Neural cell (in vitro differentiated cells): ENCODE measurements around the gene CDC123. TPM values are rescaled to one million over a fixed set of nuclear protein-coding genes. Genes with fewer than 3 reads are reported as not detected.

ENCODE experiments used
- H2AFZ ChIP-seq: fragments of 200-600, 300-800 bp; sonication (generic), shearing (Covaris generic); 2 replicates; pipeline ENCODE4 v1.6.0; 2014; ENCODE audit warnings: low read depth, mild to moderate bottlenecking, antibody characterized with exemption, low read length, moderate library complexity
- H3F3A ChIP-seq: fragments of 200-600 bp; shearing (Covaris generic); 2 replicates; pipeline ENCODE4 v1.6.1; 2016; ENCODE audit warnings: mild to moderate bottlenecking, moderate library complexity, mixed read lengths, antibody characterized with exemption, low read length; ENCODE audit not compliant: insufficient read depth, poor library complexity, severe bottlenecking
- H3K27ac ChIP-seq: fragments of 200-600, 300-800 bp; sonication (generic), shearing (Covaris generic); 2 replicates; pipeline ENCODE4 v1.5.1; 2014; ENCODE audit warnings: mild to moderate bottlenecking, low read length, moderate library complexity
- H3K27me3 ChIP-seq: fragments of 300-800, 200-600 bp; sonication (generic), shearing (Covaris generic); 2 replicates; pipeline ENCODE4 v1.6.0; 2014; ENCODE audit warnings: mild to moderate bottlenecking, low read depth, low read length, moderate library complexity; ENCODE audit not compliant: insufficient read depth
- H3K36me3 ChIP-seq: fragments of 300-800, 200-600 bp; sonication (generic), shearing (Covaris generic); 2 replicates; pipeline ENCODE4 v1.5.1; 2014; ENCODE audit warnings: mild to moderate bottlenecking, antibody characterized with exemption, low read length, moderate library complexity; ENCODE audit not compliant: insufficient read depth
- H3K4me2 ChIP-seq: fragments of 300-800, 200-600 bp; sonication (generic), shearing (Covaris generic); 2 replicates; pipeline ENCODE4 v1.6.0; 2014; ENCODE audit warnings: mild to moderate bottlenecking, low read length
- H3K4me3 ChIP-seq: fragments of 300-800, 200-600 bp; sonication (generic), shearing (Covaris generic); 2 replicates; pipeline ENCODE4 v1.5.1; 2014; ENCODE audit warnings: mild to moderate bottlenecking, low read length, moderate library complexity
- H3K79me2 ChIP-seq: fragments of 200-600 bp; shearing (Covaris generic); replicated peaks from 2 replicates; pipeline ENCODE4 v1.6.0; 2014; ENCODE audit warnings: mild to moderate bottlenecking, low read length, moderate library complexity; ENCODE audit not compliant: insufficient read depth
- H3K9ac ChIP-seq: fragments of 300-800, 200-600 bp; sonication (generic), shearing (Covaris generic); 2 replicates; pipeline ENCODE4 v1.6.1; 2016; ENCODE audit warnings: mild to moderate bottlenecking, low read length, mixed read lengths
- H3K9me2 ChIP-seq: fragments of 200-600 bp; shearing (Covaris generic); 2 replicates; pipeline ENCODE4 v1.6.1; 2016; ENCODE audit warnings: mild to moderate bottlenecking, low read length, mixed read lengths; ENCODE audit not compliant: insufficient read depth
- H3K9me3 ChIP-seq: fragments of 200-600, 300-800 bp; sonication (generic), shearing (Covaris generic); 2 replicates; pipeline ENCODE4 v1.6.1; 2016; ENCODE audit warnings: mild to moderate bottlenecking, mixed run types, low read length, moderate library complexity, mixed read lengths
- H4K20me1 ChIP-seq: fragments of 200-600 bp; shearing (Covaris generic); 2 replicates; pipeline ENCODE4 v1.6.1; 2016; ENCODE audit warnings: mild to moderate bottlenecking, mixed run types; ENCODE audit not compliant: insufficient read depth
- EP300 ChIP-seq: fragments of 450-650 bp; conservative IDR thresholded peaks from 2 replicates; pipeline ENCODE4 v1.6.1; 2014; ENCODE audit warnings: antibody characterized with exemption, mild to moderate bottlenecking, moderate library complexity; ENCODE audit not compliant: poor library complexity, severe bottlenecking
- EZH2 ChIP-seq: fragments of 200-600, 300-800 bp; shearing (Covaris generic), sonication (generic); IDR thresholded peaks from 2 replicates; pipeline ENCODE4 v1.6.1; 2014; ENCODE audit warnings: antibody characterized with exemption, low read length, borderline replicate concordance, mild to moderate bottlenecking; ENCODE audit not compliant: insufficient read depth, poor library complexity, severe bottlenecking
- MXI1 ChIP-seq: fragments of 450-650 bp; conservative IDR thresholded peaks from 2 replicates; pipeline ENCODE4 v1.6.1; 2014; ENCODE audit warnings: antibody characterized with exemption, mild to moderate bottlenecking; ENCODE audit not compliant: poor library complexity, severe bottlenecking
- POLR2AphosphoS5 ChIP-seq: IDR thresholded peaks from 2 replicates; pipeline ENCODE4 v1.6.1; 2012
- RAD21 ChIP-seq: fragments of 450-650 bp; conservative IDR thresholded peaks from 2 replicates; pipeline ENCODE4 v1.6.1; 2014; ENCODE audit warnings: antibody characterized with exemption, mild to moderate bottlenecking, moderate library complexity
- TAF1 ChIP-seq: IDR thresholded peaks from 2 replicates; pipeline ENCODE4 v1.6.1; 2012; ENCODE audit warnings: low read depth
- polyA plus RNA-seq: library from polyadenylated mRNA; depleted of rRNA; stranded (reverse); fragments of >200 nt; gene quantifications from 2 replicates; pipeline ENCODE4 v1.2.3, GENCODE V29; 2014
- TF ChIP-seq, protein P1 (sequence below): IDR thresholded peaks from 2 replicates; pipeline ENCODE4 v1.6.1; 2012; ENCODE audit warnings: borderline replicate concordance
- TF ChIP-seq, protein P2 (sequence below): fragments of 450-650 bp; IDR thresholded peaks from 2 replicates; pipeline ENCODE4 v1.5.1; 2014; ENCODE audit warnings: antibody characterized with exemption, mild to moderate bottlenecking, moderate library complexity; ENCODE audit not compliant: poor library complexity, severe bottlenecking

The CDC123 gene
- polyA plus RNA-seq, 1 donor from 2014 or later = 110 TPM

DNA sequence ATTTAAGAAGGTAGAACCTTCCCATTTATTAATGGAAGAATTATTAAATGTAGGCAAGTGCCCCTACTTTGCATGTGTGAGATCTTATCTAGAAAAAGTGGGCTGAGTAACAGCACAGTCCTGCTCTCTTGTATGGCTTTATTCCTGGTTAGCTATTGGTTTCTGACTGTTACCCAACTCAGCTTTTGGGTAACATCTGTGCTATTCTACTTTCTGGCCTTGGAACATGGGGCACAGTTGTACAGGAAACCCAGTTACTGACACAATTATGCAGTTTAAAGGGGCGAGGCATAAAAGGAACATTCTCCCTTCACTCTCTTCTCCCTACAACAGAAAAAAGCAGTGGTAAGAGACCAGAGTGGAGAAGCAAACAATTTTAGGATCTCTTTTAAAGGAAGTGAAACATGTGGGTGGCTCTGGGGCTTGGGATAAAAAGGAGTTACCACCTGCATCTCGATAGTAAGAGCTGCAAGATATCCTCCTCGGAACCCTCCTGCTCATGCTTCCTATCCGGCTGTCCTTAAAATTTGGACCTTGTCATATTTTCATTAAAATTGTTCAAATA is 16.3 kb upstream of the CDC123 start:
- no peak overlapping the region for H3K4me3 ChIP-seq
- no peak overlapping the region for H3K9ac ChIP-seq
- H3K27ac ChIP-seq = no peak overlapping the region
- no peak overlapping the region for H3K4me2 ChIP-seq
- no peaks in the 10 kb centered on the region for H3K27me3 ChIP-seq
- H2AFZ ChIP-seq = no peak overlapping the region
- H3K79me2 ChIP-seq = no peaks in the 10 kb centered on the region
- no peak for TF ChIP-seq TAF1
- TF ChIP-seq, protein P1, sequence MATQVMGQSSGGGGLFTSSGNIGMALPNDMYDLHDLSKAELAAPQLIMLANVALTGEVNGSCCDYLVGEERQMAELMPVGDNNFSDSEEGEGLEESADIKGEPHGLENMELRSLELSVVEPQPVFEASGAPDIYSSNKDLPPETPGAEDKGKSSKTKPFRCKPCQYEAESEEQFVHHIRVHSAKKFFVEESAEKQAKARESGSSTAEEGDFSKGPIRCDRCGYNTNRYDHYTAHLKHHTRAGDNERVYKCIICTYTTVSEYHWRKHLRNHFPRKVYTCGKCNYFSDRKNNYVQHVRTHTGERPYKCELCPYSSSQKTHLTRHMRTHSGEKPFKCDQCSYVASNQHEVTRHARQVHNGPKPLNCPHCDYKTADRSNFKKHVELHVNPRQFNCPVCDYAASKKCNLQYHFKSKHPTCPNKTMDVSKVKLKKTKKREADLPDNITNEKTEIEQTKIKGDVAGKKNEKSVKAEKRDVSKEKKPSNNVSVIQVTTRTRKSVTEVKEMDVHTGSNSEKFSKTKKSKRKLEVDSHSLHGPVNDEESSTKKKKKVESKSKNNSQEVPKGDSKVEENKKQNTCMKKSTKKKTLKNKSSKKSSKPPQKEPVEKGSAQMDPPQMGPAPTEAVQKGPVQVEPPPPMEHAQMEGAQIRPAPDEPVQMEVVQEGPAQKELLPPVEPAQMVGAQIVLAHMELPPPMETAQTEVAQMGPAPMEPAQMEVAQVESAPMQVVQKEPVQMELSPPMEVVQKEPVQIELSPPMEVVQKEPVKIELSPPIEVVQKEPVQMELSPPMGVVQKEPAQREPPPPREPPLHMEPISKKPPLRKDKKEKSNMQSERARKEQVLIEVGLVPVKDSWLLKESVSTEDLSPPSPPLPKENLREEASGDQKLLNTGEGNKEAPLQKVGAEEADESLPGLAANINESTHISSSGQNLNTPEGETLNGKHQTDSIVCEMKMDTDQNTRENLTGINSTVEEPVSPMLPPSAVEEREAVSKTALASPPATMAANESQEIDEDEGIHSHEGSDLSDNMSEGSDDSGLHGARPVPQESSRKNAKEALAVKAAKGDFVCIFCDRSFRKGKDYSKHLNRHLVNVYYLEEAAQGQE = no peak
- TF ChIP-seq, protein P2, sequence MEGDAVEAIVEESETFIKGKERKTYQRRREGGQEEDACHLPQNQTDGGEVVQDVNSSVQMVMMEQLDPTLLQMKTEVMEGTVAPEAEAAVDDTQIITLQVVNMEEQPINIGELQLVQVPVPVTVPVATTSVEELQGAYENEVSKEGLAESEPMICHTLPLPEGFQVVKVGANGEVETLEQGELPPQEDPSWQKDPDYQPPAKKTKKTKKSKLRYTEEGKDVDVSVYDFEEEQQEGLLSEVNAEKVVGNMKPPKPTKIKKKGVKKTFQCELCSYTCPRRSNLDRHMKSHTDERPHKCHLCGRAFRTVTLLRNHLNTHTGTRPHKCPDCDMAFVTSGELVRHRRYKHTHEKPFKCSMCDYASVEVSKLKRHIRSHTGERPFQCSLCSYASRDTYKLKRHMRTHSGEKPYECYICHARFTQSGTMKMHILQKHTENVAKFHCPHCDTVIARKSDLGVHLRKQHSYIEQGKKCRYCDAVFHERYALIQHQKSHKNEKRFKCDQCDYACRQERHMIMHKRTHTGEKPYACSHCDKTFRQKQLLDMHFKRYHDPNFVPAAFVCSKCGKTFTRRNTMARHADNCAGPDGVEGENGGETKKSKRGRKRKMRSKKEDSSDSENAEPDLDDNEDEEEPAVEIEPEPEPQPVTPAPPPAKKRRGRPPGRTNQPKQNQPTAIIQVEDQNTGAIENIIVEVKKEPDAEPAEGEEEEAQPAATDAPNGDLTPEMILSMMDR = no peak
- no peak for TF ChIP-seq MXI1
- TF ChIP-seq EP300 = no peak
- TF ChIP-seq RAD21 = no peak
- TF ChIP-seq POLR2AphosphoS5 = no peak
- H3K36me3 ChIP-seq = no peaks in the 10 kb centered on the region
- no peaks in the 10 kb centered on the region for H3K9me2 ChIP-seq
- H3F3A ChIP-seq = no peaks in the 10 kb centered on the region
- H3K9me3 ChIP-seq = no peaks in the 10 kb centered on the region
- no peaks in the 10 kb centered on the region for H4K20me1 ChIP-seq

DNA sequence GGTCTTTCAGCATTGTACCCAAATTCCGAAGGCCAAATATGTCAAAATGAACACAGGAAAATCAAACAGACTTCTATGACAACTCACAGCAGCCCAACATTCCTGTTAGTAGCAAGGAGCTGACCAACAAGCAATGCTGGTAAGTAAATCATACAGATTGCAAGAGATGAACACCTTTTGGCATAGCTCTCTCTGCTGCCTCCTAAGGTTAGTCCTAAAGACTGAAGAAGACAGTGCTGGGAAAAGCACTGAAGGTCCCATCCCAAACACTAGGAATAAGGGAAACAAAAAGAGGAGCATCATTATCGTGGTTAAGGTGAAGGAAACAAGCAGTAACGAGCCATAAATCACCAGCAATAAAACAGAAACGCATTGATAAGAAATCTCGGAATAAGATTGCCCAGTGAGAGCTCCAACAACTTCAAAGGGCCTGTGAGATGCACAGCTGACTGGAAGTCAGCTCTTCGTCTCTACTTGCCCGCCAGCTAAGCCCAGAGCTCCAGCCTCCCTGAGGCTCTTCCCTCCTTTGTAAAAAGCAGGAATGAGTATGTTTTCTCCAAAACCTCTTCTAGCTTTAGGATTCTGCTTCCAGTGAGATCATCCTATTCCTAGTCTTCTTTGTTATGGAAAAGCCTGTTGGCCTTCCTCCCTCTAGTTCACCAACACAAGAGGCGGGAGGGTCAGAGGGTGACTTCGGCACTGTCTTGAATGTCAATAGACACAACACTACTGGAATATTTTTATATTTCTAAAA is 15.6 kb upstream of the CDC123 start:
- Histone ChIP-seq H2AFZ (no peak overlapping the region), H3K4me2 (no peak overlapping the region), H3K9me2 (no peaks in the 10 kb centered on the region), H3K79me2 (no peaks in the 10 kb centered on the region), H3K36me3 (no peaks in the 10 kb centered on the region), H3K27ac (no peak overlapping the region), H4K20me1 (no peaks in the 10 kb centered on the region), H3K9me3 (no peaks in the 10 kb centered on the region), H3K4me3 (no peak overlapping the region), H3K9ac (no peak overlapping the region), H3F3A (no peaks in the 10 kb centered on the region), H3K27me3 (no peaks in the 10 kb centered on the region)
- no peak for TF ChIP-seq EP300
- TF ChIP-seq MXI1 = no peak
- TF ChIP-seq EZH2 = no peak
